Bone marrow (tissue), 2 donors: Measurements from ENCODE around the gene CCDC136.

Experiments
- DNase-seq, 2 donors: peaks; one replicate each; lab custom pipeline; 2025; lab: John Stamatoyannopoulos, UW

CCDC136 gene

GRCh38 chr7:128862571-128863432 is 71.0 kb downstream of the CCDC136 start, which contains the start of gene ATP6V1F:
TSS of gene ATP6V1F (plus strand) at chr7:128862856. CDS start at chr7:128862905, 49 bp downstream.
- DNase-seq: peak; percentile 97 to 98

GRCh38 chr7:128863433-128863989 is 71.7 kb downstream of the CCDC136 start:
- DNase-seq: no peak

GRCh38 chr7:128865303-128865702 is 73.5 kb downstream of the CCDC136 start:
- no peak for DNase-seq

- no peak for DNase-seq
Observed at GRCh38 chr7:128865996-128866877, 74.5 kb downstream of the CCDC136 start.

DNA sequence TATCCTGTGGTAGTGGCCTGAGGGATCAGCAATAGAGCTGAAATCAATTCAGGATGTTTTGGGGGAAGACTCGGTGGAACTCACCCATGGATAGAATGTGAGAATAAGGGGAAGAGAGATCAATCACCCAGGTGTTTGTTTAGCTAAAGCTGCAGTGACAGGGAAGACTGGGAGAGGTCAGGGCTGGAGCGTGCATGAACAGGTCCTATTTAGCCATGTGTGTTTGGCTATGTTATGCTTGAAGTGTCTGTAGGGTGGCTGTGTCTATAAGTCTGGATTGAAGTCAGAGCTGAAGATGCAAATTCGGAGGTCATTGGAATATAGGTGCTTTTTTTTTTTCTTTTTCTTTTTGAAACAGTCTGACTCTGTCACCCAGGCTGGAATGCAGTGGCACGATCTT is 75.5 kb downstream of the CCDC136 start:
- DNase-seq: no peak

DNA sequence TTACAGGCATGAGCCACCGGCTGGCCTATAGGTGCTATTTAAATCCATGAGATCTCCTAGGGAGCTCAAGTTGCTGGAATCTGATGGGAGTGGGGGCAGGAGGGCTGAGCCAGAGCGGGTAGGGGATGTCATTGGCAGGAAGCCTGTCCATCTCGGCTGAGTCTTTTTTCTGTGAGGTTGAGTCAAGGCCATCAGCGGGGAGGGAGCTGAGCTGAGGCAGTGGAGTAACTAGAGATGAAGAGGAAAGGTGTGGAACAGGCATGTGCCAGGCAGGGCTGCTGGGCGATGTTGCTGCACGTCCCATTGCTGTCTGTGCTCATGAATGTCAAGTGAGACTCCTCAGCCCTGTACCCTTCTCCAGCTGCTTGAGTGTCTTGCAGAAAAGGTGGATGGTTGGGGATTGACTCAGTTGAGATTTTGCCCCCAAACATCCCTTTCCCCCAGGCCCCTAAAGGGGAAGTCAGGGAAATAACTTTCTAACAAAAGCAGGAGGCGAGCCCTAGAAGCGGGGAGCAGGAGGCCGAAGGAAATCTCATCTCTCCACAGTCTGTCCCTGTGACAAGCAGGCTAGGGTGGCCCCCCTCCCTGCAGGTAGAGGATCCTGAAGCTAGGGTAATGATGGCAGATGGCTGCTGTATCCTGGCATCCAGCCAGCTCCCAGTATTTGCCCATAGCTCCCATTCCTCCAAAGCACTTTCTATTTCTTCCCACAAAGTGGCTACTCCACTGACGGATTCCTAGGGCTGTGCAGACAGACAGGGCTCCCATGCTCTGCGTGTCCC is 76.3 kb downstream of the CCDC136 start:
- no peak for DNase-seq

GRCh38 chr7:128868624-128869137 is 76.9 kb downstream of the CCDC136 start:
- no peak for DNase-seq

GRCh38 chr7:128869138-128869943 is 77.6 kb downstream of the CCDC136 start:
- DNase-seq: peak in 1 of 2 donors; percentile 21

GRCh38 chr7:128869944-128870285 is 78.1 kb downstream of the CCDC136 start:
- no peak for DNase-seq

DNA sequence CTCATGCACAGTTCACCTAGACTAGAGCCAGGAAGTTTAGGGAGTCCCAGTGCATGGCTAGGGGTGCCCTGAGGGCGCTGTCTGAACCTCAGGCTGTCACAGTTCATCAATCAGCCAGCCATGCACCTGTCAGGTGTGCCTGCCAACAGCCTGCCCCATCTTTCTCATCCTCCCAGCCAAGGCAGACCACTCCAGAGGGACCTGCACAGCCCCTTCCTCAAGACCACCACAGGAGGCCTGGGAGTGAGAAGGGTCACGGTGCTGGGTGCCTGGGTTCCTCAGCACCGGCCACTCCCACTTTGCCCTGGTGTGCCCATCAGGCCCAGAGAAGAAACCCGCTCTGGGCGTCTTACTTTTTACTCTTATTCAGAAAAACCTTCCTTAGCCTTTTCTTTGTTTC is 79.3 kb downstream of the CCDC136 start:
- DNase-seq: no peak
